Liver (tissue), 9 donors: ENCODE measurements around the gene ATOH1. TPM values are rescaled to one million over a fixed set of nuclear protein-coding genes. Genes with fewer than 3 reads are reported as not detected.

Experiments used
- DNase-seq: peaks from one replicate; pipeline ENCODE4 v3.0.0-alpha.2; 2017; ENCODE audit warnings: low spot score
- H3K27ac ChIP-seq, 2 donors: one replicate each; pipeline ENCODE4 v1.7.0; 2013; ENCODE audit warnings: inconsistent platforms in 2 of 2, low read length in 2 of 2, control low read depth in 1 of 2, low read depth in 1 of 2, mild to moderate bottlenecking in 1 of 2
- H3K27me3 ChIP-seq, 4 donors: one replicate each; pipeline versions ENCODE4 v1.6.1 to v1.7.0; 2013; ENCODE audit warnings: low read length in 3 of 4, inconsistent platforms in 1 of 4, mild to moderate bottlenecking in 1 of 4, moderate library complexity in 1 of 4; ENCODE audit not compliant: control insufficient read depth in 4 of 4, insufficient read depth in 4 of 4
- H3K36me3 ChIP-seq, 4 donors: one replicate each; pipeline versions ENCODE4 v1.6.1 to v1.7.0; 2013; ENCODE audit warnings: low read length in 3 of 4, mild to moderate bottlenecking in 3 of 4, low read depth in 1 of 4, moderate library complexity in 1 of 4; ENCODE audit not compliant: control insufficient read depth in 4 of 4, insufficient read depth in 3 of 4
- H3K4me1 ChIP-seq, 4 donors: one replicate each; pipeline versions ENCODE4 v1.6.1 to v1.7.0; 2013; ENCODE audit warnings: low read length in 3 of 4, mild to moderate bottlenecking in 3 of 4, moderate library complexity in 1 of 4; ENCODE audit not compliant: control insufficient read depth in 4 of 4, insufficient read depth in 4 of 4
- H3K4me3 ChIP-seq, 3 donors: one replicate each; pipeline versions ENCODE4 v1.6.1 to v1.7.0; 2013; ENCODE audit warnings: low read length in 3 of 3, control low read depth in 1 of 3, low read depth in 1 of 3, mild to moderate bottlenecking in 1 of 3
- H3K9ac ChIP-seq, 2 donors: one replicate each; pipeline ENCODE4 v1.7.0; 2013; ENCODE audit warnings: low read length in 2 of 2, mild to moderate bottlenecking in 2 of 2, moderate library complexity in 2 of 2, control low read depth in 1 of 2, low read depth in 1 of 2
- H3K9me3 ChIP-seq, 4 donors: one replicate each; pipeline versions ENCODE4 v1.6.1 to v1.7.0; 2013; ENCODE audit warnings: low read length in 3 of 4; ENCODE audit not compliant: control insufficient read depth in 4 of 4
- ATF3 ChIP-seq: IDR thresholded peaks from 2 replicates; pipeline ENCODE4 v1.6.1; 2016; ENCODE audit warnings: antibody characterized with exemption
- CTCF ChIP-seq: fragments of 150-350 bp; IDR thresholded peaks from 2 replicates; pipeline ENCODE4 v1.5.1; 2017; ENCODE audit warnings: improper control_type of control experiment, low read depth, low read length; ENCODE audit not compliant: missing input control
- EGR1 ChIP-seq, 2 donors: IDR thresholded peaks; 2 replicates each; pipeline ENCODE4 v1.6.1; 2016 to 2018; ENCODE audit warnings: antibody characterized with exemption in 2 of 2, low read depth in 2 of 2
- FOXA2 ChIP-seq: IDR thresholded peaks from 2 replicates; pipeline ENCODE4 v1.6.1; 2016; ENCODE audit warnings: antibody characterized with exemption
- GABPA ChIP-seq, 2 donors: IDR thresholded peaks in 1 of 2; conservative IDR thresholded peaks in 1 of 2; 2 replicates each; pipeline ENCODE4 v1.6.1; 2016; ENCODE audit warnings: antibody characterized with exemption in 2 of 2, mild to moderate bottlenecking in 1 of 2, moderate library complexity in 1 of 2
- HNF4A ChIP-seq, 2 donors: conservative IDR thresholded peaks; 2 replicates each; pipeline ENCODE4 v1.6.1; 2016; ENCODE audit warnings: antibody characterized with exemption in 2 of 2, mild to moderate bottlenecking in 2 of 2
- RAD21 ChIP-seq, 2 donors: IDR thresholded peaks; 2 replicates each; pipeline ENCODE4 v1.6.1; 2016; ENCODE audit warnings: antibody characterized with exemption in 2 of 2, mild to moderate bottlenecking in 2 of 2
- REST ChIP-seq: IDR thresholded peaks from 2 replicates; pipeline ENCODE4 v1.6.1; 2016; ENCODE audit warnings: antibody characterized with exemption, mild to moderate bottlenecking
- TAF1 ChIP-seq: conservative IDR thresholded peaks from 2 replicates; pipeline ENCODE4 v1.6.1; 2016; ENCODE audit warnings: antibody characterized with exemption, mild to moderate bottlenecking
- YY1 ChIP-seq: IDR thresholded peaks from 2 replicates; pipeline ENCODE4 v1.6.1; 2016; ENCODE audit warnings: antibody characterized with exemption, mild to moderate bottlenecking
- ZBTB33 ChIP-seq: IDR thresholded peaks from 2 replicates; pipeline ENCODE4 v1.6.1; 2016; ENCODE audit warnings: antibody characterized with exemption
- WGBS: extraction: QIAGEN DNeasy Blood & Tissue Kit; methylation state at CpG from one replicate; pipeline ENCODE4 v1.1.7; 2013; 5-methylcytosine and 5-hydroxymethylcytosine counted together
- polyA plus RNA-seq, 2 donors: library from polyadenylated mRNA; stranded (reverse) in 1 of 2; unstranded in 1 of 2; fragments of 200-250 nt in 1 of 2; fragments of >200 nt in 1 of 2; fragmentation: Nextera tagmentation in 1 of 2; extraction: Ambion mirVana in 1 of 2; gene quantifications; one replicate each; pipeline versions ENCODE4 v1.2.1 to v1.2.3, GENCODE V29; 2013 to 2015
- total RNA-seq, 2 donors: library from RNA; depleted of rRNA; stranded (reverse); fragments of >200 nt; gene quantifications; one replicate each; pipeline ENCODE4 v1.2.3, GENCODE V29; 2014
- donor health status: healthy.
- donor health status: healthy.
- donor health status: healthy.
- donor health status: healthy.
- donor health status: healthy.

The ATOH1 gene
- total and polyA plus RNA-seq, 4 donors = not detected

GRCh38 chr4:93788712-93789111, 39.8 kb upstream of the ATOH1 start:
- WGBS = 88% methylated on average over 1 of the region's 1 CpG
- Histone ChIP-seq H3K9ac (no peak overlapping the region), H3K36me3 (no peaks in the 10 kb centered on the region), H3K4me1 (no peaks in the 10 kb centered on the region), H3K4me3 (no peak overlapping the region), H3K27ac (no peak overlapping the region), H3K9me3 (no peaks in the 10 kb centered on the region), H3K27me3 (peaks cover 0 to 5% (median 0%) of the 10 kb centered on the region in 4 donors)
- TF ChIP-seq EGR1 (IDR thresholded peaks at IDR 0.05; ENCODE audit: low read depth in 2 of 2) (no peak), CTCF (peak; percentile 13)
- DNase-seq = no peak

GRCh38 chr4:93791570-93792195, 36.9 kb upstream of the ATOH1 start:
- Histone ChIP-seq H3K27me3 (peaks cover 0 to 3% (median 0%) of the 10 kb centered on the region in 4 donors), H3K4me3 (no peak overlapping the region), H3K27ac (no peak overlapping the region), H3K36me3 (no peaks in the 10 kb centered on the region), H3K9ac (no peak overlapping the region), H3K9me3 (no peaks in the 10 kb centered on the region), H3K4me1 (no peaks in the 10 kb centered on the region)
- TF ChIP-seq CTCF (peak; percentile 74), EGR1 (IDR thresholded peaks at IDR 0.05; ENCODE audit: low read depth in 2 of 2) (no peak), RAD21 (IDR thresholded peaks at IDR 0.05) (peak; percentile 84 to 87)
- peak; percentile 62 for DNase-seq
- WGBS = 0% methylated on average over 3 of the region's 3 CpGs

- H3K9me3 ChIP-seq = no peaks in the 10 kb centered on the region
- TF ChIP-seq GABPA (IDR thresholded peaks at IDR 0.05 in 1 of 2, conservative IDR thresholded peaks at IDR 0.05 in 1 of 2) (no peak), FOXA2 (no peak), YY1 (no peak), RAD21 (IDR thresholded peaks at IDR 0.05) (no peak), TAF1 (no peak), EGR1 (IDR thresholded peaks at IDR 0.05; ENCODE audit: low read depth in 2 of 2) (no peak)
- no peak overlapping the region for H3K9ac ChIP-seq
- H3K36me3 ChIP-seq = no peaks in the 10 kb centered on the region
- no peaks in the 10 kb centered on the region for H3K27me3 ChIP-seq
- H3K27ac ChIP-seq = no peak overlapping the region
- WGBS = 83% methylated on average over 4 of the region's 4 CpGs
- no peak for DNase-seq
- H3K4me1 ChIP-seq = peaks cover 0 to 1% (median 0%) of the 10 kb centered on the region in 4 donors
- no peak overlapping the region for H3K4me3 ChIP-seq
These were observed 26.5 kb upstream of the ATOH1 start for GRCh38 chr4:93802045-93802444.

- Histone ChIP-seq H3K4me1 (no peaks in the 10 kb centered on the region), H3K9ac (no peak overlapping the region), H3K27ac (no peak overlapping the region), H3K36me3 (no peaks in the 10 kb centered on the region), H3K27me3 (peaks cover 0 to 8% (median 0%) of the 10 kb centered on the region in 4 donors), H3K9me3 (no peaks in the 10 kb centered on the region), H3K4me3 (no peak overlapping the region)
- no peak for DNase-seq
- 78% methylated on average over 4 of the region's 4 CpGs for WGBS
- TF ChIP-seq ATF3 (no peak), REST (no peak), EGR1 (IDR thresholded peaks at IDR 0.05; ENCODE audit: low read depth in 2 of 2) (no peak), HNF4A (conservative IDR thresholded peaks at IDR 0.05) (no peak), ZBTB33 (no peak), YY1 (no peak)
These were observed 18.8 kb upstream of the ATOH1 start for GRCh38 chr4:93809773-93810172.
